SK-N-SH (cell line): Measurements from ENCODE around the gene SERPINI1. TPM values are rescaled to one million over a fixed set of nuclear protein-coding genes. Genes with fewer than 3 reads are reported as not detected.

Source experiments
- CTCF ChIA-PET: fragments of 300-600, 350-600 bp; formaldehyde crosslinking; extraction: SDS; loops from one replicate; lab custom pipeline; 2021; lab: Yijun Ruan, JAX
- POLR2A ChIA-PET: fragments of 350-600 bp; sonication (Branson Sonifier 250); formaldehyde crosslinking; extraction: SDS; loops from one replicate; lab custom pipeline; 2020; ENCODE audit warnings: antibody characterized with exemption, inconsistent platforms; lab: Yijun Ruan, JAX
- DNase-seq: peaks from one replicate; pipeline ENCODE4 v3.0.0; 2012
- H2AFZ ChIP-seq: fragments of 200-600 bp; sonication (generic); 2 replicates; pipeline ENCODE4 v1.8.1; 2016; ENCODE audit warnings: antibody characterized with exemption, mild to moderate bottlenecking, low read depth
- H3F3A ChIP-seq: fragments of 200-600 bp; sonication (generic); replicated peaks from 2 replicates; pipeline ENCODE3; 2016; ENCODE audit warnings: antibody characterized with exemption, mild to moderate bottlenecking; ENCODE audit not compliant: insufficient read depth
- H3K27ac ChIP-seq, 2 experiments: fragments of 200-500 bp in 1 of 2; fragments of 200-600 bp in 1 of 2; sonication (Bioruptor generic) in 1 of 2; sonication (generic), shearing (Covaris generic) in 1 of 2; 2 replicates each; pipeline versions ENCODE4 v1.5.1 to v1.6.1; 2014 to 2016; ENCODE audit warnings: low read depth in 2 of 2, inconsistent platforms in 1 of 2, low read length in 1 of 2, mild to moderate bottlenecking in 1 of 2, mixed read lengths in 1 of 2
- H3K27me3 ChIP-seq: fragments of 200-600 bp; sonication (generic), shearing (Covaris generic); 2 replicates; pipeline ENCODE4 v1.6.1; 2016; ENCODE audit warnings: mixed run types; ENCODE audit not compliant: insufficient read depth
- H3K36me3 ChIP-seq, 2 experiments: fragments of 200-500 bp in 1 of 2; fragments of 200-600 bp in 1 of 2; sonication (Bioruptor generic) in 1 of 2; sonication (generic) in 1 of 2; replicated peaks in 1 of 2; 2 replicates each; pipeline versions ENCODE3 to v1.5.1; 2014 to 2016; ENCODE audit warnings: low read length in 1 of 2, mild to moderate bottlenecking in 1 of 2; ENCODE audit not compliant: insufficient read depth in 2 of 2, control insufficient read depth in 1 of 2
- H3K4me1 ChIP-seq, 2 experiments: fragments of 200-500 bp in 1 of 2; fragments of 200-600 bp in 1 of 2; sonication (Bioruptor generic) in 1 of 2; sonication (generic), shearing (Covaris generic) in 1 of 2; 2 replicates each; pipeline versions ENCODE4 v1.5.1 to v1.6.1; 2014 to 2016; ENCODE audit warnings: low read depth in 1 of 2, low read length in 1 of 2, mixed run types in 1 of 2; ENCODE audit not compliant: insufficient read depth in 2 of 2, control insufficient read depth in 1 of 2
- H3K4me2 ChIP-seq: fragments of 200-600 bp; sonication (generic), shearing (Covaris generic); 2 replicates; pipeline ENCODE4 v1.6.1; 2017; ENCODE audit warnings: mixed run types
- H3K4me3 ChIP-seq, 2 experiments: fragments of 200-500 bp in 1 of 2; fragments of 200-600 bp in 1 of 2; sonication (Bioruptor generic) in 1 of 2; sonication (generic), shearing (Covaris generic) in 1 of 2; 2 replicates each; pipeline versions ENCODE4 v1.5.1 to v1.8.1; 2014 to 2016; ENCODE audit warnings: low read depth in 2 of 2, inconsistent platforms in 1 of 2, low read length in 1 of 2, mild to moderate bottlenecking in 1 of 2, mixed read lengths in 1 of 2, moderate library complexity in 1 of 2
- H3K79me2 ChIP-seq: fragments of 200-600 bp; sonication (generic); 2 replicates; pipeline ENCODE4 v1.8.1; 2017; ENCODE audit warnings: mild to moderate bottlenecking; ENCODE audit not compliant: insufficient read depth
- H3K9ac ChIP-seq: fragments of 200-600 bp; sonication (generic); 2 replicates; pipeline ENCODE4 v1.6.1; 2017; ENCODE audit warnings: mixed run types
- H3K9me2 ChIP-seq: fragments of 200-600 bp; sonication (generic); 2 replicates; pipeline ENCODE4 v1.6.1; 2017; ENCODE audit warnings: mixed run types
- H3K9me3 ChIP-seq: fragments of 200-600 bp; sonication (generic); 2 replicates; pipeline ENCODE4 v1.6.1; 2017; ENCODE audit warnings: mixed run types, mild to moderate bottlenecking, moderate library complexity
- H4K20me1 ChIP-seq: fragments of 200-600 bp; sonication (generic); 2 replicates; pipeline ENCODE4 v1.6.1; 2017; ENCODE audit warnings: mild to moderate bottlenecking, mixed run types; ENCODE audit not compliant: insufficient read depth
- ELF1 ChIP-seq: IDR thresholded peaks from 2 replicates; pipeline ENCODE4 v1.4.0; 2012
- EP300 ChIP-seq, 2 experiments: IDR thresholded peaks; 2 replicates each; pipeline versions ENCODE4 v1.4.0 to v1.6.1; 2012; ENCODE audit warnings: borderline replicate concordance in 1 of 2, low read depth in 1 of 2, low read length in 1 of 2
- GABPA ChIP-seq: IDR thresholded peaks from 2 replicates; pipeline ENCODE4 v1.4.0; 2012; ENCODE audit warnings: low read depth, mild to moderate bottlenecking
- GATA2 ChIP-seq: sonication (generic); formaldehyde crosslinking; IDR thresholded peaks from 2 replicates; pipeline ENCODE4 v1.5.0; 2020; ENCODE audit warnings: mild to moderate bottlenecking, missing genetic modification reagents
- JUND ChIP-seq: IDR thresholded peaks from 2 replicates; pipeline ENCODE4 v1.4.0; 2012
- NFIC ChIP-seq: IDR thresholded peaks from 2 replicates; pipeline ENCODE4 v1.4.0; 2012; ENCODE audit warnings: borderline replicate concordance
- POLR2AphosphoS5 ChIP-seq: IDR thresholded peaks from 2 replicates; pipeline ENCODE4 v1.6.1; 2012; ENCODE audit warnings: low read depth, low read length
- RFX5 ChIP-seq: IDR thresholded peaks from 2 replicates; pipeline ENCODE4 v1.6.1; 2012; ENCODE audit warnings: mild to moderate bottlenecking, improper control_type of control experiment, low read length
- SMC3 ChIP-seq: IDR thresholded peaks from 2 replicates; pipeline ENCODE4 v1.6.1; 2012; ENCODE audit warnings: low read depth, low read length, improper control_type of control experiment
- TEAD4 ChIP-seq: IDR thresholded peaks from 2 replicates; pipeline ENCODE4 v1.4.0; 2012; ENCODE audit warnings: mild to moderate bottlenecking, borderline replicate concordance; ENCODE audit not compliant: insufficient read depth
- YY1 ChIP-seq: IDR thresholded peaks from 2 replicates; pipeline ENCODE4 v1.4.0; 2012; ENCODE audit warnings: low read depth, mild to moderate bottlenecking
- WGBS: methylation state at CpG from one replicate; pipeline ENCODE4 v1.1.6; 2017; ENCODE audit warnings: low lambda C conversion rate; 5-methylcytosine and 5-hydroxymethylcytosine counted together
- polyA plus RNA-seq, 3 experiments: library from polyadenylated mRNA; depleted of rRNA; stranded (reverse); fragments of >200 nt; gene quantifications; 2 replicates each; pipeline ENCODE4 v1.2.3, GENCODE V29; 2012
- TF ChIP-seq, protein P1 (sequence below): IDR thresholded peaks from 2 replicates; pipeline ENCODE4; 2012
- TF ChIP-seq, protein P2 (sequence below): IDR thresholded peaks from 2 replicates; pipeline ENCODE4 v1.6.1; 2012; ENCODE audit warnings: mild to moderate bottlenecking, low read depth, low read length, moderate library complexity
- TF ChIP-seq, protein P3 (sequence below): IDR thresholded peaks from 2 replicates; pipeline ENCODE4 v1.4.0; 2012; ENCODE audit warnings: low read depth

Gene SERPINI1
- polyA plus RNA-seq, 1 of the 3 experiments (the other 2 are of a cell fraction), result 1.9 TPM

DNA sequence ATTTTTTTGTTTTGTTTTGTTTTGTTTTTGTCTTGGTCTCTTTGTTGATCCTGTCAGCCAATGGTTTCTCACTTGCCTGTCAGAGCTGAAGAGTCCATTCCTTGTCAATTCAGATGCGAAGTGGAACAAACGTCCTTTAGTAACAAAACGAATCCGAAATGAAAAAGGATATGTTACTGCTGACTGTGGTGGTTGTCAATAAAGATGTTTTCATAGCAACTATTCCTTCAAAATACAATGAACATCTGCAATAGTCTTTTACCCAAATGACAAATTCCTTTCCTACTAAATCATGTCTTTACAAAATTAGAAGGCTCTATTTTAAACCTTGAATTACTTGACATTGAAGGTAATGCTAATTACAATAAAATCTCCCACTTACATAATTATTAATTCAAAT, 134.7 kb downstream of the SERPINI1 start:
- Histone ChIP-seq H3K9me3 (no peaks in the 10 kb centered on the region), H2AFZ (no peak overlapping the region), H3K9me2 (no peaks in the 10 kb centered on the region), H3K4me1 (no peaks in the 10 kb centered on the region), H3K36me3 (no peaks in the 10 kb centered on the region), H3K4me2 (no peak overlapping the region), H3K9ac (no peak overlapping the region), H4K20me1 (no peaks in the 10 kb centered on the region), H3K27me3 (no peaks in the 10 kb centered on the region), H3K4me3 (no peak overlapping the region), H3K79me2 (no peaks in the 10 kb centered on the region), H3F3A (no peaks in the 10 kb centered on the region), H3K27ac (no peak overlapping the region)
- CTCF ChIA-PET, result interaction anchor here (1.0 kb wide), 1 partner anchor 12 kb away, joined by 4 read pairs; no protein-coding TSS in a partner anchor
- TF ChIP-seq GABPA (no peak), SMC3 (no peak), JUND (no peak), GATA2 (CRISPR knock-in tag) (no peak)
- TF ChIP-seq, protein P1, sequence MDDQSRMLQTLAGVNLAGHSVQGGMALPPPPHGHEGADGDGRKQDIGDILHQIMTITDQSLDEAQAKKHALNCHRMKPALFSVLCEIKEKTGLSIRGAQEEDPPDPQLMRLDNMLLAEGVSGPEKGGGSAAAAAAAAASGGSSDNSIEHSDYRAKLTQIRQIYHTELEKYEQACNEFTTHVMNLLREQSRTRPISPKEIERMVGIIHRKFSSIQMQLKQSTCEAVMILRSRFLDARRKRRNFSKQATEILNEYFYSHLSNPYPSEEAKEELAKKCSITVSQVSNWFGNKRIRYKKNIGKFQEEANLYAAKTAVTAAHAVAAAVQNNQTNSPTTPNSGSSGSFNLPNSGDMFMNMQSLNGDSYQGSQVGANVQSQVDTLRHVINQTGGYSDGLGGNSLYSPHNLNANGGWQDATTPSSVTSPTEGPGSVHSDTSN, result no peak
- TF ChIP-seq, protein P2, sequence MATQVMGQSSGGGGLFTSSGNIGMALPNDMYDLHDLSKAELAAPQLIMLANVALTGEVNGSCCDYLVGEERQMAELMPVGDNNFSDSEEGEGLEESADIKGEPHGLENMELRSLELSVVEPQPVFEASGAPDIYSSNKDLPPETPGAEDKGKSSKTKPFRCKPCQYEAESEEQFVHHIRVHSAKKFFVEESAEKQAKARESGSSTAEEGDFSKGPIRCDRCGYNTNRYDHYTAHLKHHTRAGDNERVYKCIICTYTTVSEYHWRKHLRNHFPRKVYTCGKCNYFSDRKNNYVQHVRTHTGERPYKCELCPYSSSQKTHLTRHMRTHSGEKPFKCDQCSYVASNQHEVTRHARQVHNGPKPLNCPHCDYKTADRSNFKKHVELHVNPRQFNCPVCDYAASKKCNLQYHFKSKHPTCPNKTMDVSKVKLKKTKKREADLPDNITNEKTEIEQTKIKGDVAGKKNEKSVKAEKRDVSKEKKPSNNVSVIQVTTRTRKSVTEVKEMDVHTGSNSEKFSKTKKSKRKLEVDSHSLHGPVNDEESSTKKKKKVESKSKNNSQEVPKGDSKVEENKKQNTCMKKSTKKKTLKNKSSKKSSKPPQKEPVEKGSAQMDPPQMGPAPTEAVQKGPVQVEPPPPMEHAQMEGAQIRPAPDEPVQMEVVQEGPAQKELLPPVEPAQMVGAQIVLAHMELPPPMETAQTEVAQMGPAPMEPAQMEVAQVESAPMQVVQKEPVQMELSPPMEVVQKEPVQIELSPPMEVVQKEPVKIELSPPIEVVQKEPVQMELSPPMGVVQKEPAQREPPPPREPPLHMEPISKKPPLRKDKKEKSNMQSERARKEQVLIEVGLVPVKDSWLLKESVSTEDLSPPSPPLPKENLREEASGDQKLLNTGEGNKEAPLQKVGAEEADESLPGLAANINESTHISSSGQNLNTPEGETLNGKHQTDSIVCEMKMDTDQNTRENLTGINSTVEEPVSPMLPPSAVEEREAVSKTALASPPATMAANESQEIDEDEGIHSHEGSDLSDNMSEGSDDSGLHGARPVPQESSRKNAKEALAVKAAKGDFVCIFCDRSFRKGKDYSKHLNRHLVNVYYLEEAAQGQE, result no peak
- DNase-seq, result no peak
- WGBS, result 74% methylated on average over 4 of the region's 4 CpGs
- POLR2A ChIA-PET, result no interaction called here

DNA sequence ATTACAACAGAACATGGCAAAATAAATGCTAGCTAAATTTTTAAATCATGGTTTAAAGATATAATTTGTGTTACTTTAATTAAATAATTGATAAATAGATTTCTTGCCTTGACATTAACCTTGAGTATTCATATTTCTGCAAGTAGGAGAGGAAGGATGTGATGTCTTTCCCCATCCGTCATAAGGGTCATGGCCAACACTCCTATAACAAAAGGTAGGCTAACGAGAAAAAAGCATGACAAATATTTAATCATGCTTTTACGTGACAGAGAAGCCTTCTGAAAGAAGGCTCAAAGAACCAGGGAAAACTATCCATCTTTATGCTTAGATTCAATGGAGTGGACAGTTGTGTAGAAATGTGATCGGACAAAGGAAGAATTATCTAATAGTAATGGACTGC, 135.2 kb downstream of the SERPINI1 start:
- no peak overlapping the region for H3K4me2 ChIP-seq
- TF ChIP-seq GATA2 (CRISPR knock-in tag), result no peak
- TF ChIP-seq EP300 (IDR thresholded peaks at IDR 0.05; ENCODE audit: borderline replicate concordance in 1 of 2, low read depth in 1 of 2, low read length in 1 of 2), result no peak
- TF ChIP-seq TEAD4, result no peak
- TF ChIP-seq, protein P3, sequence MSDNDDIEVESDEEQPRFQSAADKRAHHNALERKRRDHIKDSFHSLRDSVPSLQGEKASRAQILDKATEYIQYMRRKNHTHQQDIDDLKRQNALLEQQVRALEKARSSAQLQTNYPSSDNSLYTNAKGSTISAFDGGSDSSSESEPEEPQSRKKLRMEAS, result no peak
- no peak for TF ChIP-seq RFX5
- no peak for TF ChIP-seq ELF1
- no peak for TF ChIP-seq POLR2AphosphoS5
- no peak for TF ChIP-seq YY1
- TF ChIP-seq GABPA, result no peak
- TF ChIP-seq NFIC, result no peak
- no peak for TF ChIP-seq SMC3
- TF ChIP-seq, all 33 proteins: peak for 0
- Histone ChIP-seq H4K20me1 (no peaks in the 10 kb centered on the region), H3F3A (no peaks in the 10 kb centered on the region), H3K79me2 (no peaks in the 10 kb centered on the region), H3K4me3 (no peak overlapping the region), H3K27ac (no peak overlapping the region), H3K9ac (no peak overlapping the region), H3K9me3 (no peaks in the 10 kb centered on the region), H3K27me3 (no peaks in the 10 kb centered on the region), H2AFZ (no peak overlapping the region), H3K36me3 (no peaks in the 10 kb centered on the region), H3K4me1 (no peaks in the 10 kb centered on the region), H3K9me2 (no peaks in the 10 kb centered on the region)
- ChIA-PET POLR2A (no interaction called here), CTCF (no interaction called here)
- no peak for DNase-seq
- WGBS, result 79% methylated on average over 4 of the region's 4 CpGs
